Inflammatory macrophage treated with lipopolysaccharide for 1 hour (primary cell): ENCODE results near the gene BABAM2.
"Not testable (repeated sequence)": the region's sequence is repeated elsewhere in the genome, so short reads cannot be mapped to it uniquely, and the experiment has no call there.

Experiments used
- DNase-seq, 2 donors: peaks; one replicate each; pipeline ENCODE4 v3.0.0-alpha.2; 2020 to 2022

Gene BABAM2

GRCh38 chr2:28224648-28225472 is 334.3 kb downstream of the BABAM2 start:
- no peak for DNase-seq

- DNase-seq: no peak
Observed at GRCh38 chr2:28225473-28226080, 335.0 kb downstream of the BABAM2 start.

DNA sequence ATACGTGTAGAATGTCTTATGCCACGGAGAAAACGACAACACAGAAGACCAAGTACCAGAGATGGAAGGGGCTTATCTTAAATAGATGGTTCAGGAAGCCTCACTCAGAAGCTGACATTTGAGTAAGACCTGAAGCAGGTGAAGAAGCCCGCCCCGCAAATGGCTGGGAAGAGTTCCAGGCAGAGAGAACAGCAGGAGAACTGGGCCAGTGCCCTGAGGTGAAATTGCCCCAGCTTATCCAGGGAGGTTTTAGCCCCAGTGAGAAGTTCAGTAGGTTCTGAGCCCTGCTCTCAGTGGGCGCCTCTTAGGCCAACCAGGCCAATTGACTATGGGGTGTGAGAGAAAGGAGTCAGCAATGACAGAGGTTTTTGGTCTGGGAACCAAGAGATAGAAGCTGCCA is 336.0 kb downstream of the BABAM2 start:
- DNase-seq: no peak

DNA sequence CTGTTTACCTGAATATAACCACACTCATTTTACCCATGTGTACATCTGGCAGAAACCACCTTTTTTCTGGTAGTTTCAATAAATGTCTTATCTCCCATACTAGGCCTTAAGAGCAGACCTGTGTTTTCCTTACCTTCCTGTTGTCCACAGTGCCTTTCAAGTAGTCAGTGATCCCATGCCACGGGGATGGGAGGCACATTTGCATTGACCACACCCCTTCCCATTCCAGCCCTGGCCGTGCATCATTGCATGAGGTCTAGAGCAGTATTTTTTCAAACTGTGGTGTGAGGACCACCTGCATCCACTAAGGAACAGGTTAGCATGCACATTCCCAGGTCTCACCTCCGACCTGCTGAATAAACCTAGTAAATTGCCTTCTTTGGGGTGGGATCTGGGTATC is 337.0 kb downstream of the BABAM2 start:
- DNase-seq: no peak

- no peak for DNase-seq
Observed at GRCh38 chr2:28228434-28228995, 338.0 kb downstream of the BABAM2 start.

DNA sequence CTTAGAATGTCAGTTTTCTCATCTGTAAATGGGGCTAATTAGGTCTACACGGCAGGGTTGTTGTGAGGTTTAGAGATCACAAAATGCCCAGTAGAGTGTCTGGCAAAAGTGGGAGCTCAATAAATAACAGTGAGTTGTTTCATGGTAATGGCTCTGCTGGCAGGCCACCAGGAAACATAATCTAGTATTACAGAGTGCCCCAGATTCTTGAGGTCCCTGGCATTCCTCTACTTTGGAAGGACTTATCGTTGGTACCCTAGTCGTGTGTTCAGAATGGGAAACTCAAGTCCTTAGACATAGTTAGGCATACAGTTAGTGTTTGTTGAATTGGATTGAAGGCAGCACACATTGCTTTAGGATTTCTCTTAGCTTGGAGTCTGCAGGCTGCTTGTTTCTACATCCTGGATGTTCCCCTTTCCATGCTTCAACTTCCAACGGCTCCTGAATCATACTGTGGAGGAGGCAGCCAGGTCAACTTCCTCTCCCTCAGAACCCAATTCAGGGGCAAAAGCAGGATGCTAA is 340.6 kb downstream of the BABAM2 start:
- peak; percentile 44 to 76 for DNase-seq

DNA sequence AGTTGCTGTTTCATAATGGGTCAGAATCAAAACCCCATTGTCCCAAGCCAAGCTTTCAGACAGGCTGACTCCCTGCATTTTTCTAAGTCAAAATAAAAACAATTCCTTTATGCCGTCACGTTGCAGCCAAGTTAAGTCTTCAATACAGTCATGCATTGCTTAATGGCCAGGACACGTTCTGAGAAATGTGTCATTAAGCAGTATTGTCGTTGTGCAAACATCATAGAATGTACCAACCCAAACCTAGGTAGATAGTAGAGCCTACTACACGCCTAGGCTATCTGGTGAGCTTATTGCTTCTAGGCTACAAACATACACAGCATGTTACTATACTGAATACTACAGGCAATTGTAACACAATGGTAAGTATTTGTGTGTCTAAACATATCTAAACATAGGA is 341.8 kb downstream of the BABAM2 start:
- no peak for DNase-seq

DNA sequence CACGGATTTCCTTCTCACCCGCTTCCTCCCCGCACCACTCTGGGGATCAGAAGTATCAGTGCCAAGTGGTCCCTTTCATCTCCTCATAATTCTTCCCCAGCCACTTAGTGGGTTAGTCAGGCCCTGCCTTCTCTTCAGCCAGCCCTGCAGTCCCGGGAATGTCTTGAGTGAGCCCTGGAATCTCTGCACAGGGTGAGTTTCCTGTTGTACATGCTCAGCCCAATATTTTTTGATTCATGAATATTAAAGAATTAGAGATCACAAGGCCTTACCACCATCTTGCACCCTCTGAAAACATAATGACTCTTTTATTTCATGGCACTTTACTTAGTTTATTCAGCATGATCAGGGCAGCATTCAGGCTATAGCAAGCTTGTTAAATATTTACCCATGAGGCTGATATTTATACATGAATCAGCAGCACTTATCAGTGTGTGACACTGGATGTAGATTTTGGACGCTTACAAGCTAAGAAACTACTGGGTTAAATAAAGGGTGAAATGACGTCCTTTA is 342.7 kb downstream of the BABAM2 start:
- DNase-seq: no peak

- no peak for DNase-seq
Observed at GRCh38 chr2:28234807-28235206, 344.3 kb downstream of the BABAM2 start.

DNA sequence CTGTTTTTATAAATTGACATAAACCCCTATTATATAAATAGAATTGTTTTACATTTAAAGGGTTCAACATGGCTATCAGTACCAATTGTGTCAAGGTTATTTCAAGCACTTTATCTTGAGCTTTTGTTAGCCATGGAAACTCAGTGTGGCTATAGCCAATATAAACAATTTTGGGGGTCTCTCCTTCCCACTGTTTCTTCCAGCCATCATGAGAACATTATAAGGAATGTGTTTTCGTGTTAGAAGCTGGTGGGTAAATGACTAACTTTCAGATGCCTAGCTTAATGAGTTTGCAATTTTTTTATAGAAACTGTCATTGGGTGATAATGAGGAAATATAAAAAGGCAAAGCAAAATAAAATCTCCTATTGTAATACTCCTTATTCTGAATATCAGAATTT is 348.7 kb downstream of the BABAM2 start:
- no peak for DNase-seq

GRCh38 chr2:28240937-28241336 is 350.4 kb downstream of the BABAM2 start:
- no peak for DNase-seq

DNA sequence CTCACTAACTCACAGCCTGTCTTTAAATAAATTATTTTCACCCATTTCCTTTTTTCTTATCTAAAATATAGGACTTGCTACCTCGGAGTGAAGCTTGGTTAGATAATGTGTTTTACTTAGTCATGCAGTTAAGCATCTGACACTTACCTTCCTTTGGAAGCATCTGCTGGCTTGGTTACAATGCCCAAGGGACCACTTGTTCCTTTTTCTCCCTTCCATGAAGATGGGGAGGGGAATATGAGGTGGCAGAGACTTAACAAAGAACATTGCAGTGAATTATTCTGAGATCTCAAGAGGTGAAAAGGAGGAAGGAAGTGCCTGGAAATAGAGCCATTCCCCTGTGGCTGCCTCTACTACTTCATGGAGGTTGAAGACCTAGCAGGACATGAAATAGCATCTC is 356.8 kb downstream of the BABAM2 start:
- no peak for DNase-seq

DNA sequence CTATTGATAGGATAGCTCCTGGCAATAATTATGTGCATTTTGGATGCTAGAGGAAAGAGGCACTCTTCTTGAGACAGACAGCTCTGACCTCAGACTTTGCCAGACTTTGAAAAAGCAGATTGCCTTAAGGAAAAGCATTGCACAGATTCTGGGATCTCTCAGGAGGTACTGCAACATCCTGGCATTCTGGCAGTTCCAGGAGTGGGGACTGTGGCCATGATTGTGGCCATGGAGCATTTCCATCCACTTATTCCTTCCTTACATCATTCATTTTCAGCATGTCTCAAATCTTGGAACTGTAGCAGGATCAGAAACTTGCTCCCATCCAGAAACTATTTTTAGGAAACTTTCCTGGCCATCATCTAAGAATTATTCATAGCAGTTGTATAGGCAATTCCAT is 357.2 kb downstream of the BABAM2 start:
- no peak for DNase-seq

DNA sequence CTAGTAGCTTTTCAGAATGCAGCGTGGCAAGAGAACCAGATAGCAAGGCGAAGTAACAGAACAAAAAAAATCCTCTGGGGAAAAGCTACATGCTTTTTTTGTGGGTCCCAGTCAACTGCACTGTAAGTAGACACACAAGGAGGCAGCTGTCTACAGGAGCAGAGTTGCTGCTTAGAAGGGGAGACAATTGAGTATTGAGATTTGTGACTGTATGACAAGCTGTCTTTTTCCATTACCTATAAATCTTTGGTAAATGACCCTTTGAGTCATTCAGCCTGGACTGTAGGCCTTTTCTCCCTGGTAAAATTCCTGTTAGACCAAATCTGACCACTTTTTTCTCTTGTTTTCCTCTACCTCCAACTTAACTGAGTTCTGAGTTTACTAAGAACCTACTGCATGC is 358.0 kb downstream of the BABAM2 start:
- DNase-seq: no peak

DNA sequence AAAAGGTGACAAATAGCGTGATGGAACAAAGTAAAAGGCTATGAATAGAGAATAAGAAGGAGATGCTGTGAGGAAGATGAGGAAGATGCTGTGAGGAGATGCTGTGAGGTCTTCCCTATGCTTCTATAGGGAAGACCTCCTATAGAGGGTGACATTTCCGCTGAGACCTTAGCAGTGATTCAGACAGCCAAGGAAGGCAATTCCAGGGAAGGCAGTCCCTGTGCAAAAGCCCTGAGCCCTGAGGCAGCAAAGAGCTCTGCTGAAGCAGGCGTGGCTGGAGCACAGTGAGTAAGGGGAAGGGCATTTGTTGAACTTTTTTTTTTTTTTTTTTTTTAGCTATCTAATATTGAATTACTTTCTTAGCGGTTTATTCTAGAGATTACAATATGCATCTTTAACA is 359.5 kb downstream of the BABAM2 start:
- DNase-seq: no peak

DNA sequence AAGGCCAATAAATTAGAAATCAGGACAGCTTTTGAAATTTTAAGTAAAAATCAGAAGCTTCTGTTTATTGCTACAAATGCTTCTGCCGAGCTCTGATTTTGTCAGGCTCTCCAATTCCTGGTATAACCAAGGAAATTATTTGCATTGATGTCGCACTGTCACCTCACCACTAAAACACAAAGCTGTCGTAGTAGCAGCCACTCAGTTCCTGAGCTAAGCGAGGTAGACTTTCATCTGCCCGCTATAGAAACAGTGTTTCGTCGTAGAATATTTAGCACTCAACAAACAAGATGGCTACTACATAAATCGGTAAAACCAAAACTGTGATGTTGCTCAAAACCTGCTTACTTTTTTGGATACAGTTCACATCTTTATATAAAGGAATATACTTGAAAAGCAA is 360.8 kb downstream of the BABAM2 start:
- DNase-seq: no peak

DNA sequence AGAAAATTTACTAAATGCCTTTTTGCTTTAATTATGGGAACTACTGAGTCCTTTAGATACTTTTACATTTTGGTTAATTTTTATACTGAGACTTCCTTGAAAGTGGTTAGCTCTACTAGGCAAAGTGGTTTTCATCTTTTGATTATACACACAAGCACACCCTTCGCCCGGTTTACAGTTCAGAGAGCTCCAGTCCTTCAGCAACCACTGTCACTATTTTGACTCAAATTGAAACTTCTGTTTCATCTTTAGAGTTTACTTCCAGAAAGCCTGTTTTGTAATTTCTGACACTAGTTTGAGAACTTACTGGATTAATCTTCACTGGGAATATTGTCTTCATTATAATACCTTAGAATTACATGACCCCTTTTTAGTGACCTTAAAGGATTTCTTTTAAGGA is 361.8 kb downstream of the BABAM2 start:
- DNase-seq: no peak

GRCh38 chr2:28253543-28253942 is 363.0 kb downstream of the BABAM2 start:
- no peak for DNase-seq

- DNase-seq: not testable (repeated sequence)
Observed at GRCh38 chr2:28255231-28255630, 364.7 kb downstream of the BABAM2 start.

DNA sequence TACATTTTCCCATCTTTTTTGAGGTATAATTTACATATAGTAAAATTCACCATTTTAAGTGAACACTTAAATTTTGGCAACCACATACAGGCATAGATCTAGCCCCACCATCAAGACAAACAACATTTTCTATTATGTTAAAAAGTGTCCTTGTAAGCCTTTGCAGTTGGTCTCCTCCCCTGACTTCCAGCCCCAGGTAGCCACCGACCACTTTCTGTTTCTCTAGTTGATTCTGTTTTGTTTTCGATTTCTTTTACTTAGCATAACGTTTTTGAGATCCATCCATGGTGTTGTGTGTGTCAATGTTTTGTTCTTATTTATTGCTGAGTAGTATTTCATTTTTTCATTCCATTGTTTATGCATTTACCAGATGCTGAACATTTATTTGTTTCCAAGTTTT is 366.7 kb downstream of the BABAM2 start:
- DNase-seq: no peak

- DNase-seq: not testable (repeated sequence)
Observed at GRCh38 chr2:28259226-28259625, 368.7 kb downstream of the BABAM2 start.

DNA sequence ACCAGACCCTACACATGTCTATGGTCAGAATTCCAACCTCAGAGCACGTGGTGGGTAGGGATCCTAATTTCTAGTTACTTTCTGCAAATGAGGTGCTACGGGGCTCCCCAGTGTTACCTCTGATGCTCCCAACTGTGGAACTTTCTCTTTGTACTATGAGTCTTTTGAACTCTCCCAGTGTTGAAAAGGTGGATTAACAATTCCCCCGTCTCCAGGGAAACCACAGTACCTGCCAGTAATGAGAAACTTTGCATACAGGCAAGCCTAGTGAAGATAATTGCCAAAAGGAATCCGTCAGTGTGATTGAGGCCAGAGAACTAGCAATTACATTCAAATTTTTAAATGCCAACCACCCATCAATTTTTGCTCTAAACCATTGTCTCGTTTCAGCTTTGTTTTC is 373.2 kb downstream of the BABAM2 start:
- DNase-seq: no peak

- no peak for DNase-seq
Observed at GRCh38 chr2:28267282-28267681, 376.8 kb downstream of the BABAM2 start.

DNA sequence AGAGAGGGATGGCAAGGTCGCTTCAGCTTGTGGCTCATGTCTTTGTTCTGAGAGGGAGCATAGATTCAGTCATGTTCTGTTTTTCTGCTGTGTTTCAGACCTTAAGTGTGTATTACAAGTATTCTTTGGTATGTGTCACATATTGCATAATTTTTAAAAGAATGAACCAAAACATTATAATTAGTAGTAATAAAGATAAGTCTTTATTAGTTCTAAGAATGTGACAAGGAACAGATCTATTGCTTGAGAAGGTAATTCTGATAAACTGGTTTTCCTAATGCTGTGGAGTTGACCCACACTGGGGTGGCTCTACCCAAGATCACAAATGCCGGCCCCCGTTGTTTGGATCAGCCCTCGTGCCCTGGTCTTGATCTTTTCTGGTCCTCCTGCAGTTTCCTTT is 377.9 kb downstream of the BABAM2 start:
- no peak for DNase-seq
